ENCODE measurements around the gene CHRM1.

- no peak for TF ChIP-seq PATZ1 (tag by site-specific recombination; IDR thresholded peaks at IDR 0.05)
- no peak for TF ChIP-seq TCF7L2 (IDR thresholded peaks at IDR 0.05; ENCODE audit: borderline replicate concordance, low read depth, low read length)
- no peak for TF ChIP-seq CTCF (tag by site-specific recombination; IDR thresholded peaks at IDR 0.05)
- no peak for TF ChIP-seq ZNF518A (tag by site-specific recombination; conservative IDR thresholded peaks at IDR 0.05; ENCODE audit: low read depth)
- no peak for TF ChIP-seq ZNF580 (tag by site-specific recombination; IDR thresholded peaks at IDR 0.05)
- no peak for TF ChIP-seq YY1 (tag by site-specific recombination; IDR thresholded peaks at IDR 0.05)
- TF ChIP-seq ZNF202 (tag by site-specific recombination; IDR thresholded peaks at IDR 0.05; ENCODE audit: borderline replicate concordance) = no peak
- no peak for TF ChIP-seq ZNF571 (tag by site-specific recombination; IDR thresholded peaks at IDR 0.05)
- no peak for TF ChIP-seq ZNF837 (tag by site-specific recombination; IDR thresholded peaks at IDR 0.05)
- TF ChIP-seq ZNF350 (tag by site-specific recombination; IDR thresholded peaks at IDR 0.05) = no peak
- TF ChIP-seq BCL6B (tag by site-specific recombination; IDR thresholded peaks at IDR 0.05) = no peak
- TF ChIP-seq ZNF704 (tag by site-specific recombination; IDR thresholded peaks at IDR 0.05) = no peak
- TF ChIP-seq ATF2 (tag by site-specific recombination; IDR thresholded peaks at IDR 0.05; ENCODE audit: low read depth) = no peak
- no peak for TF ChIP-seq ZNF37A (tag by site-specific recombination; IDR thresholded peaks at IDR 0.05)
Measured at GRCh38 chr11:62879235-62879978, 41.8 kb downstream of the CHRM1 start.
